H1 (cell line): ENCODE data around the gene PSME1. TPM values are rescaled to one million over a fixed set of nuclear protein-coding genes. Genes with fewer than 3 reads are reported as not detected.
A peak's percentile ranks its signal among the peaks of the same experiment; 100 is the strongest.

Source experiments
- CTCF ChIA-PET: fragments of 300-600 bp; sonication (Branson Sonifier 250); formaldehyde crosslinking; loops from one replicate; lab custom pipeline; 2021; ENCODE audit not compliant: partially characterized antibody; lab: Charles Lee
- POLR2A ChIA-PET: fragments of 300-600 bp; sonication (Branson Sonifier 250); formaldehyde crosslinking; loops from one replicate; lab custom pipeline; 2021; ENCODE audit warnings: inconsistent platforms; ENCODE audit not compliant: partially characterized antibody; lab: Charles Lee
- DNase-seq, 2 experiments: peaks; one replicate each; pipeline versions ENCODE4 v3.0.0 to v3.0.0-alpha.2; 2010 to 2022; ENCODE audit warnings: low spot score in 2 of 2, low read depth in 1 of 2, mixed read lengths in 1 of 2
- FAIRE-seq: peaks from 2 replicates; lab custom pipeline; 2011; peaks lifted over from hg19 to GRCh38; lab: Jason Lieb, UNC
- H2AFZ ChIP-seq: 2 replicates; pipeline ENCODE4 v1.8.1; 2012; ENCODE audit warnings: low read length, inconsistent platforms
- H2AK5ac ChIP-seq: 2 replicates; pipeline ENCODE4 v1.6.1; 2013; ENCODE audit warnings: low read depth, low read length
- H2BK120ac ChIP-seq: replicated peaks from 2 replicates; pipeline ENCODE3; 2013; ENCODE audit warnings: low read depth, low read length, inconsistent platforms
- H2BK12ac ChIP-seq: 2 replicates; pipeline ENCODE4 v1.6.1; 2013; ENCODE audit warnings: low read depth, low read length
- H2BK15ac ChIP-seq: 2 replicates; pipeline ENCODE4 v1.6.1; 2013; ENCODE audit warnings: low read length
- H2BK20ac ChIP-seq: 2 replicates; pipeline ENCODE4 v1.6.1; 2013; ENCODE audit warnings: low read length
- H2BK5ac ChIP-seq: 2 replicates; pipeline ENCODE4 v1.6.1; 2013; ENCODE audit warnings: low read depth, low read length
- H3K14ac ChIP-seq: 2 replicates; pipeline ENCODE4 v1.6.1; 2013; ENCODE audit warnings: inconsistent platforms; ENCODE audit not compliant: insufficient read length
- H3K18ac ChIP-seq: 2 replicates; pipeline ENCODE4 v1.6.1; 2013; ENCODE audit warnings: low read length; ENCODE audit errors: extremely low read depth
- H3K23ac ChIP-seq: 2 replicates; pipeline ENCODE4 v1.6.1; 2013; ENCODE audit warnings: inconsistent platforms; ENCODE audit not compliant: insufficient read length
- H3K23me2 ChIP-seq: 2 replicates; pipeline ENCODE4 v1.6.1; 2013; ENCODE audit warnings: low read depth, low read length
- H3K27ac ChIP-seq: 2 replicates; pipeline ENCODE4 v1.6.1; 2011; ENCODE audit warnings: low read depth, low read length, inconsistent platforms
- H3K27me3 ChIP-seq, 4 experiments: replicated peaks in 1 of 4; 1 replicate in 1 of 4; 2 replicates in 3 of 4; pipeline versions ENCODE4 v1.6.1 to v1.8.1; 2011 to 2013; ENCODE audit warnings: low read length in 3 of 4, mild to moderate bottlenecking in 3 of 4, inconsistent platforms in 2 of 4, mixed read lengths in 2 of 4, moderate library complexity in 1 of 4; ENCODE audit not compliant: control insufficient read depth in 3 of 4, insufficient read depth in 3 of 4; ENCODE audit errors: extremely low read depth in 1 of 4
- H3K36me3 ChIP-seq, 4 experiments: 2 replicates each; pipeline versions ENCODE4 v1.6.1 to v1.8.1; 2011 to 2013; ENCODE audit warnings: mild to moderate bottlenecking in 4 of 4, low read length in 3 of 4, moderate library complexity in 2 of 4, control low read depth in 1 of 4, inconsistent platforms in 1 of 4; ENCODE audit not compliant: insufficient read depth in 4 of 4, control insufficient read depth in 2 of 4
- H3K4ac ChIP-seq: replicated peaks from 2 replicates; pipeline ENCODE3; 2013; ENCODE audit warnings: low read length, low read depth, mixed read lengths, inconsistent platforms; ENCODE audit not compliant: insufficient read length
- H3K4me1 ChIP-seq, 4 experiments: replicated peaks in 1 of 4; 1 replicate in 1 of 4; 2 replicates in 3 of 4; pipeline versions ENCODE4 v1.6.1 to v1.8.1; 2011 to 2013; ENCODE audit warnings: low read length in 3 of 4, inconsistent platforms in 2 of 4, mixed read lengths in 1 of 4; ENCODE audit not compliant: insufficient read depth in 4 of 4, control insufficient read depth in 3 of 4
- H3K4me2 ChIP-seq, 2 experiments: 2 replicates each; pipeline versions ENCODE4 v1.6.1 to v1.8.1; 2011 to 2013; ENCODE audit warnings: low read depth in 2 of 2, low read length in 2 of 2, control low read depth in 1 of 2, inconsistent platforms in 1 of 2, mild to moderate bottlenecking in 1 of 2; ENCODE audit not compliant: insufficient read depth in 1 of 2
- H3K4me3 ChIP-seq, 4 experiments: fragments of 200-600, 300-600 bp in 1 of 4; sonication (generic), shearing (Covaris generic), sonication (Bioruptor Twin) in 1 of 4; 2 replicates each; pipeline versions ENCODE4 v1.5.1 to v1.8.1; 2011 to 2016; ENCODE audit warnings: low read length in 4 of 4, low read depth in 3 of 4, control low read depth in 2 of 4, inconsistent platforms in 2 of 4, mild to moderate bottlenecking in 2 of 4, mixed read lengths in 1 of 4, moderate library complexity in 1 of 4; ENCODE audit not compliant: insufficient read depth in 2 of 4; ENCODE audit errors: extremely low read depth in 1 of 4
- H3K56ac ChIP-seq: replicated peaks from 2 replicates; pipeline ENCODE3; 2013; ENCODE audit warnings: low read depth, mild to moderate bottlenecking, mixed read lengths, low read length, inconsistent platforms; ENCODE audit not compliant: insufficient read length
- H3K79me1 ChIP-seq: 2 replicates; pipeline ENCODE4 v1.6.1; 2013; ENCODE audit warnings: low read depth, low read length, control low read depth
- H3K79me2 ChIP-seq, 2 experiments: 2 replicates each; pipeline versions ENCODE4 v1.6.1 to v1.8.1; 2012 to 2013; ENCODE audit warnings: low read length in 2 of 2, mild to moderate bottlenecking in 2 of 2, inconsistent platforms in 1 of 2; ENCODE audit not compliant: insufficient read depth in 2 of 2, control insufficient read depth in 1 of 2
- H3K9ac ChIP-seq, 4 experiments: replicated peaks in 1 of 4; 1 replicate in 1 of 4; 2 replicates in 3 of 4; pipeline versions ENCODE4 v1.6.1 to v1.8.1; 2011 to 2013; ENCODE audit warnings: low read depth in 3 of 4, low read length in 3 of 4, control low read depth in 2 of 4, mild to moderate bottlenecking in 2 of 4, moderate library complexity in 2 of 4, inconsistent platforms in 1 of 4; ENCODE audit errors: extremely low read depth in 1 of 4
- H3K9me3 ChIP-seq, 2 experiments: 2 replicates each; pipeline versions ENCODE4 v1.6.1 to v1.8.1; 2012 to 2013; ENCODE audit warnings: mild to moderate bottlenecking in 2 of 2, moderate library complexity in 2 of 2, control low read depth in 1 of 2, inconsistent platforms in 1 of 2, low read depth in 1 of 2, low read length in 1 of 2, mixed read lengths in 1 of 2; ENCODE audit not compliant: insufficient read depth in 2 of 2
- H4K20me1 ChIP-seq, 2 experiments: replicated peaks in 1 of 2; 2 replicates each; pipeline versions ENCODE3 to v1.8.1; 2011 to 2013; ENCODE audit warnings: inconsistent platforms in 2 of 2, low read length in 2 of 2, mild to moderate bottlenecking in 1 of 2; ENCODE audit not compliant: insufficient read depth in 2 of 2, control insufficient read depth in 1 of 2
- H4K5ac ChIP-seq: 2 replicates; pipeline ENCODE4 v1.6.1; 2013; ENCODE audit warnings: low read length, low read depth, mixed read lengths, inconsistent platforms; ENCODE audit not compliant: insufficient read length
- H4K8ac ChIP-seq: 2 replicates; pipeline ENCODE4 v1.8.0; 2013; ENCODE audit warnings: mild to moderate bottlenecking, moderate library complexity, low read length, inconsistent platforms; ENCODE audit not compliant: insufficient read depth; ENCODE audit errors: extremely low read depth
- H4K91ac ChIP-seq: replicated peaks from 2 replicates; pipeline ENCODE3; 2013; ENCODE audit warnings: low read length, mixed read lengths, inconsistent platforms; ENCODE audit not compliant: insufficient read length
- ASH2L ChIP-seq: fragments of 200-600, 300-600 bp; sonication (generic); IDR thresholded peaks from one replicate; pipeline ENCODE4 v1.7.1; 2017; ENCODE audit warnings: low read length
- CHD1 ChIP-seq: IDR thresholded peaks from 2 replicates; pipeline ENCODE4 v1.6.1; 2012; ENCODE audit warnings: low read depth, low read length, improper control_type of control experiment
- E2F6 ChIP-seq: IDR thresholded peaks from 2 replicates; pipeline ENCODE4 v1.6.1; 2012; ENCODE audit warnings: inconsistent platforms
- EGR1 ChIP-seq: IDR thresholded peaks from 2 replicates; pipeline ENCODE4 v1.6.1; 2011; ENCODE audit warnings: low read depth, low read length, borderline replicate concordance
- JUN ChIP-seq: IDR thresholded peaks from 2 replicates; pipeline ENCODE4 v1.6.1; 2011; ENCODE audit warnings: low read depth, mild to moderate bottlenecking, improper control_type of control experiment, low read length
- KDM5A ChIP-seq: fragments of 200-600 bp; IDR thresholded peaks from 2 replicates; pipeline ENCODE4 v1.7.1; 2012; ENCODE audit warnings: mild to moderate bottlenecking, low read length, inconsistent platforms, mixed read lengths
- POLR2A ChIP-seq, 2 experiments: IDR thresholded peaks; 1 replicate in 1 of 2; 2 replicates in 1 of 2; pipeline ENCODE4 v1.6.1; 2011; ENCODE audit warnings: low read depth in 2 of 2, low read length in 2 of 2, mild to moderate bottlenecking in 2 of 2; ENCODE audit errors: control extremely low read depth in 1 of 2
- POLR2AphosphoS5 ChIP-seq: IDR thresholded peaks from 2 replicates; pipeline ENCODE4 v1.6.1; 2011; ENCODE audit warnings: low read depth, low read length
- POU5F1 ChIP-seq: IDR thresholded peaks from 2 replicates; pipeline ENCODE4 v1.6.1; 2011; ENCODE audit warnings: low read depth, mild to moderate bottlenecking, low read length, moderate library complexity
- RNF2 ChIP-seq: fragments of 200-900, 300-1000 bp; sonication (generic); IDR thresholded peaks from 2 replicates; pipeline ENCODE4 v1.7.1; 2016; ENCODE audit warnings: borderline replicate concordance, low read depth, mild to moderate bottlenecking, antibody characterized with exemption, low read length; ENCODE audit not compliant: poor library complexity, severe bottlenecking; ENCODE audit errors: missing control alignments
- SP2 ChIP-seq: IDR thresholded peaks from 2 replicates; pipeline ENCODE4 v1.6.1; 2012; ENCODE audit warnings: mild to moderate bottlenecking, low read length, inconsistent platforms
- TBP ChIP-seq: IDR thresholded peaks from 2 replicates; pipeline ENCODE4 v1.6.1; 2011; ENCODE audit warnings: low read depth, low read length, improper control_type of control experiment
- ZNF274 ChIP-seq: IDR thresholded peaks from 2 replicates; pipeline ENCODE4 v1.7.0; 2012; ENCODE audit warnings: low read length, borderline replicate concordance; ENCODE audit errors: extremely low read depth
- polyA plus RNA-seq, 7 experiments: library from polyadenylated mRNA; depleted of rRNA in 3 of 7; stranded (reverse) in 5 of 7; unstranded in 2 of 7; fragments of >200 nt in 5 of 7; fragments of 200-250 nt in 2 of 7; gene quantifications; 1 replicate in 5 of 7; 2 replicates in 1 of 7; 4 replicates in 1 of 7; pipeline versions ENCODE4 v1.2.1 to v1.2.3, GENCODE V29; 2011 to 2013; ENCODE audit warnings: missing spikeins in 2 of 7, mixed read lengths in 2 of 7
- total RNA-seq: library from RNA; stranded (reverse); fragmentation: NEBNext Ultra II Directional; extraction: Animal tissue kit (Norgen Biotek cat#: 25700); gene quantifications from 2 replicates; pipeline ENCODE4 v1.2.1, GENCODE V29; 2021

The PSME1 gene
- total and polyA plus RNA-seq, 2 of the 8 experiments (the other 6 are each of a cell fraction or from before 2014, with no cell fraction given): 74.9 to 85.9 TPM

DNA sequence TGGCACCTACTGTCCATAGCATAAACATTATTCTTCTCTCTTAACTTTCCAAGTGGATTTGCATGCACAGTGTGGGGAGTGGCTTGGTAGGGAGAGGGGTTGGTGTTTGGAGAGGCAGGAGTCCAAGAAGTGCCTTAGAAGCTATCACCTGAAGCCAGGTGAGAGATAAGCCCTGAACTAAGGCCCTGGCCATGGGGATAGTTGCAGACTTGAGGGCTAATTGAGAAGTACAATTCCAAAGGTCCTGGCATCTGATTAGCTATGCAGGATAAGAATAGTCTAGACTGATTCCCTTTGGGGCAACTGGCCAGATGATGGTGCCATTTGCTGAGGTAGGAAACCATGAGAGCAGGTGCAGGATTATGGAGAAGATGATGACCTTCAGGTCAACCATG lies 43.9 kb upstream of the PSME1 start:
- no peak for FAIRE-seq
- no peak for TF ChIP-seq POU5F1
- TF ChIP-seq CHD1: no peak
- TF ChIP-seq RNF2: no peak
- TF ChIP-seq POLR2AphosphoS5: no peak
- no peak for TF ChIP-seq SP2
- TF ChIP-seq EGR1: no peak
- TF ChIP-seq E2F6: no peak
- no peak for TF ChIP-seq TBP
- no peak for TF ChIP-seq JUN
- TF ChIP-seq ZNF274: no peak
- TF ChIP-seq KDM5A: no peak
- no peak for TF ChIP-seq POLR2A (IDR thresholded peaks at IDR 0.05; ENCODE audit: control extremely low read depth in 1 of 2, low read depth in 2 of 2, low read length in 2 of 2)
- TF ChIP-seq ASH2L: no peak
- no peak overlapping the region for H3K4ac ChIP-seq

More for the DNA sequence above, 43.9 kb upstream of the PSME1 start:
- H4K91ac ChIP-seq: peak overlapping the region; percentile 79
- H3K9me3 ChIP-seq: no peaks in the 10 kb centered on the region
- H3K18ac ChIP-seq: no peak overlapping the region
- no peaks in the 10 kb centered on the region for H3K27me3 ChIP-seq
- H4K5ac ChIP-seq: no peak overlapping the region
- peak overlapping the region; percentile 15 for H2BK120ac ChIP-seq
- peaks cover 3% of the 10 kb centered on the region in 2 experiments for H4K20me1 ChIP-seq
- no peak overlapping the region for H3K14ac ChIP-seq
- peaks cover 8% of the 10 kb centered on the region for H3K23me2 ChIP-seq
- no peak overlapping the region for H2AFZ ChIP-seq
- H2BK5ac ChIP-seq: peak overlapping the region; percentile 99; the same call in 1 of the 2 replicates
- no peak overlapping the region for H3K56ac ChIP-seq
- H3K4me1 ChIP-seq: peaks cover 5 to 13% (median 9%) of the 10 kb centered on the region in 4 experiments
- no peak overlapping the region for H4K8ac ChIP-seq
- H3K79me2 ChIP-seq: peaks cover 0 to 21% of the 10 kb centered on the region in 2 experiments; a peak in 2 of 4 replicates
- peak overlapping the region; percentile 87 for H2BK20ac ChIP-seq
- no peak overlapping the region for H3K4me3 ChIP-seq
- CTCF ChIA-PET: interaction anchor here (1.2 to 12.8 kb wide), 6 partner anchors 7 to 53 kb away, joined by 4 to 316 read pairs (median 90); partner anchors contain the start of genes CARMIL3, CPNE6, DCAF11 and NRL
- 0 out of 2 replicates have a peak overlapping the region, but pooled peaks have one; percentile 5 for H2BK15ac ChIP-seq
- H3K4me2 ChIP-seq: no peak overlapping the region
- POLR2A ChIA-PET: interaction anchor here (0.8 to 23.9 kb wide), 8 partner anchors 13 to 86 kb away, joined by 3 to 626 read pairs (median 77); partner anchors contain the start of genes CARMIL3, CPNE6, DCAF11 and IRF9
- H3K79me1 ChIP-seq: peaks cover 5% of the 10 kb centered on the region
- H2BK12ac ChIP-seq: peak overlapping the region; percentile 99
- H3K27ac ChIP-seq: no peak overlapping the region
- no peak for DNase-seq
- H3K9ac ChIP-seq: no peak overlapping the region
- peaks cover 0 to 7% (median 0%) of the 10 kb centered on the region in 4 experiments; a peak in 2 of 8 replicates for H3K36me3 ChIP-seq
- H2AK5ac ChIP-seq: peak overlapping the region; percentile 100; the same call in 1 of the 2 replicates
- no peak overlapping the region for H3K23ac ChIP-seq
